K562 (cell line): Measurements from ENCODE around the gene NUDT5. TPM values are rescaled to one million over a fixed set of nuclear protein-coding genes. Genes with fewer than 3 reads are reported as not detected.

Experiments used
- CREM ChIP-seq: IDR thresholded peaks from 2 replicates; pipeline ENCODE4 v1.6.1; 2014; ENCODE audit warnings: antibody characterized with exemption, low read depth
- PHTF2 ChIP-seq: fragments of 250-450 bp; sonication (Bioruptor Pico); IDR thresholded peaks from 2 replicates; pipeline ENCODE4 v1.5.0; 2021; ENCODE audit warnings: mild to moderate bottlenecking
- SPI1 ChIP-seq: IDR thresholded peaks from 2 replicates; pipeline ENCODE4 v1.6.1; 2011; ENCODE audit warnings: low read depth, low read length, control low read depth, borderline replicate concordance
- ZKSCAN3 ChIP-seq: fragments of 250-450 bp; sonication (Bioruptor Pico); IDR thresholded peaks from 2 replicates; pipeline ENCODE4 v1.4.0; 2020
- ZNF311 ChIP-seq: fragments of 250-450 bp; sonication (Bioruptor Pico); IDR thresholded peaks from 2 replicates; pipeline ENCODE4 v1.4.0; 2020; ENCODE audit warnings: mild to moderate bottlenecking, moderate library complexity
- ZNF584 ChIP-seq: fragments of 200-800 bp; sonication (Bioruptor generic); IDR thresholded peaks from 2 replicates; pipeline ENCODE4 v1.6.1; 2016; ENCODE audit warnings: low read depth, mild to moderate bottlenecking, missing genetic modification characterization, missing compliant biosample characterization
- ZNF589 ChIP-seq: fragments of 200-800 bp; sonication (Bioruptor generic); IDR thresholded peaks from 2 replicates; pipeline ENCODE4 v1.6.1; 2016; ENCODE audit warnings: low read depth, missing genetic modification characterization, missing compliant biosample characterization
- ZNF79 ChIP-seq: fragments of 250-450 bp; sonication (Bioruptor Pico); IDR thresholded peaks from 2 replicates; pipeline ENCODE4 v1.4.0; 2020; ENCODE audit warnings: low read depth, mild to moderate bottlenecking, moderate library complexity
- ZSCAN29 ChIP-seq: fragments of 450-650 bp; IDR thresholded peaks from 2 replicates; pipeline ENCODE4 v1.6.1; 2017
- polyA plus RNA-seq, 8 experiments: library from polyadenylated mRNA; depleted of rRNA in 4 of 8; stranded (reverse) in 5 of 8; unstranded in 3 of 8; fragments of >200 nt; fragmentation: Nextera tagmentation in 2 of 8; fragmentation: Illumina TruSeq in 1 of 8; extraction: Ambion mirVana in 2 of 8; extraction: Trizol in 1 of 8; gene quantifications; 2 replicates each; pipeline versions ENCODE4 v1.2.1 to v1.2.3, GENCODE V29; 2011 to 2014; ENCODE audit warnings: inconsistent platforms in 1 of 8, missing spikeins in 1 of 8
- total RNA-seq, 7 experiments: library from RNA; depleted of rRNA in 6 of 7; stranded (reverse); fragments of >200 nt in 6 of 7; fragmentation: Illumina TruSeq in 2 of 7; extraction: Trizol in 2 of 7; gene quantifications; 2 replicates each; pipeline versions ENCODE4 v1.2.1 to v1.2.3, GENCODE V29; 2011 to 2021; ENCODE audit warnings: low replicate concordance in 1 of 7
- TF ChIP-seq, protein P1 (sequence below): fragments of 200-600 bp; sonication (generic); IDR thresholded peaks from one replicate; pipeline ENCODE4 v1.6.1; 2012; ENCODE audit warnings: mild to moderate bottlenecking, low read depth, low read length, inconsistent platforms
- TF ChIP-seq, protein P2 (sequence below): fragments of 450-650 bp; IDR thresholded peaks from 2 replicates; pipeline ENCODE4 v1.7.0; 2016; ENCODE audit warnings: borderline replicate concordance
- TF ChIP-seq, protein P3 (sequence below): sonication (generic); formaldehyde crosslinking; IDR thresholded peaks from 2 replicates; pipeline ENCODE4 v1.4.0; 2020; ENCODE audit warnings: mild to moderate bottlenecking, missing genetic modification reagents
- TF ChIP-seq, protein P4 (sequence below): fragments of 450-650 bp; formaldehyde crosslinking; IDR thresholded peaks from 2 replicates; pipeline ENCODE4 v1.4.0; 2022; ENCODE audit warnings: missing genetic modification characterization

The NUDT5 gene
- total and polyA plus RNA-seq, 9 of the 15 experiments (the other 6 are each of a cell fraction or from before 2014, with no cell fraction given) = 87.7 to 422 (median 186) TPM

DNA sequence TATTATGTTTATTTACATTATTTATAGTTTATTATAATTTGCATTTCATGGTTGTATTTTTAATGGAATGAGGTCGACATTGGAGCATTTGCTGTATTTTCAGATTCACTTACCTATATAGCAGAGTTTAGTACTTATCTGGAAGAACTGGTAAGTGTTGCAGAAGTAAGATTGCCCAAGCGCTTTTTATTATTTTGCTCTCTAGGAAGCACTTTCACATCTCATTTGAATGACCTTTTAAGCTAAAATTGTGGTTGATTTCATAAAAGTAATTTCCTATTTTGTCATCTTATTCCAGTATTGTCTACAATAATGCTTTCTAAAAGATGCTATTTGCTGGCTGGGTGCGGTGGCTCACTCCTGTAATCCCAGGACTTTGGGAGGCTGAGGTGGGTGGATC lies 37.6 kb downstream of the NUDT5 start (continued):
- TF ChIP-seq, protein P1, sequence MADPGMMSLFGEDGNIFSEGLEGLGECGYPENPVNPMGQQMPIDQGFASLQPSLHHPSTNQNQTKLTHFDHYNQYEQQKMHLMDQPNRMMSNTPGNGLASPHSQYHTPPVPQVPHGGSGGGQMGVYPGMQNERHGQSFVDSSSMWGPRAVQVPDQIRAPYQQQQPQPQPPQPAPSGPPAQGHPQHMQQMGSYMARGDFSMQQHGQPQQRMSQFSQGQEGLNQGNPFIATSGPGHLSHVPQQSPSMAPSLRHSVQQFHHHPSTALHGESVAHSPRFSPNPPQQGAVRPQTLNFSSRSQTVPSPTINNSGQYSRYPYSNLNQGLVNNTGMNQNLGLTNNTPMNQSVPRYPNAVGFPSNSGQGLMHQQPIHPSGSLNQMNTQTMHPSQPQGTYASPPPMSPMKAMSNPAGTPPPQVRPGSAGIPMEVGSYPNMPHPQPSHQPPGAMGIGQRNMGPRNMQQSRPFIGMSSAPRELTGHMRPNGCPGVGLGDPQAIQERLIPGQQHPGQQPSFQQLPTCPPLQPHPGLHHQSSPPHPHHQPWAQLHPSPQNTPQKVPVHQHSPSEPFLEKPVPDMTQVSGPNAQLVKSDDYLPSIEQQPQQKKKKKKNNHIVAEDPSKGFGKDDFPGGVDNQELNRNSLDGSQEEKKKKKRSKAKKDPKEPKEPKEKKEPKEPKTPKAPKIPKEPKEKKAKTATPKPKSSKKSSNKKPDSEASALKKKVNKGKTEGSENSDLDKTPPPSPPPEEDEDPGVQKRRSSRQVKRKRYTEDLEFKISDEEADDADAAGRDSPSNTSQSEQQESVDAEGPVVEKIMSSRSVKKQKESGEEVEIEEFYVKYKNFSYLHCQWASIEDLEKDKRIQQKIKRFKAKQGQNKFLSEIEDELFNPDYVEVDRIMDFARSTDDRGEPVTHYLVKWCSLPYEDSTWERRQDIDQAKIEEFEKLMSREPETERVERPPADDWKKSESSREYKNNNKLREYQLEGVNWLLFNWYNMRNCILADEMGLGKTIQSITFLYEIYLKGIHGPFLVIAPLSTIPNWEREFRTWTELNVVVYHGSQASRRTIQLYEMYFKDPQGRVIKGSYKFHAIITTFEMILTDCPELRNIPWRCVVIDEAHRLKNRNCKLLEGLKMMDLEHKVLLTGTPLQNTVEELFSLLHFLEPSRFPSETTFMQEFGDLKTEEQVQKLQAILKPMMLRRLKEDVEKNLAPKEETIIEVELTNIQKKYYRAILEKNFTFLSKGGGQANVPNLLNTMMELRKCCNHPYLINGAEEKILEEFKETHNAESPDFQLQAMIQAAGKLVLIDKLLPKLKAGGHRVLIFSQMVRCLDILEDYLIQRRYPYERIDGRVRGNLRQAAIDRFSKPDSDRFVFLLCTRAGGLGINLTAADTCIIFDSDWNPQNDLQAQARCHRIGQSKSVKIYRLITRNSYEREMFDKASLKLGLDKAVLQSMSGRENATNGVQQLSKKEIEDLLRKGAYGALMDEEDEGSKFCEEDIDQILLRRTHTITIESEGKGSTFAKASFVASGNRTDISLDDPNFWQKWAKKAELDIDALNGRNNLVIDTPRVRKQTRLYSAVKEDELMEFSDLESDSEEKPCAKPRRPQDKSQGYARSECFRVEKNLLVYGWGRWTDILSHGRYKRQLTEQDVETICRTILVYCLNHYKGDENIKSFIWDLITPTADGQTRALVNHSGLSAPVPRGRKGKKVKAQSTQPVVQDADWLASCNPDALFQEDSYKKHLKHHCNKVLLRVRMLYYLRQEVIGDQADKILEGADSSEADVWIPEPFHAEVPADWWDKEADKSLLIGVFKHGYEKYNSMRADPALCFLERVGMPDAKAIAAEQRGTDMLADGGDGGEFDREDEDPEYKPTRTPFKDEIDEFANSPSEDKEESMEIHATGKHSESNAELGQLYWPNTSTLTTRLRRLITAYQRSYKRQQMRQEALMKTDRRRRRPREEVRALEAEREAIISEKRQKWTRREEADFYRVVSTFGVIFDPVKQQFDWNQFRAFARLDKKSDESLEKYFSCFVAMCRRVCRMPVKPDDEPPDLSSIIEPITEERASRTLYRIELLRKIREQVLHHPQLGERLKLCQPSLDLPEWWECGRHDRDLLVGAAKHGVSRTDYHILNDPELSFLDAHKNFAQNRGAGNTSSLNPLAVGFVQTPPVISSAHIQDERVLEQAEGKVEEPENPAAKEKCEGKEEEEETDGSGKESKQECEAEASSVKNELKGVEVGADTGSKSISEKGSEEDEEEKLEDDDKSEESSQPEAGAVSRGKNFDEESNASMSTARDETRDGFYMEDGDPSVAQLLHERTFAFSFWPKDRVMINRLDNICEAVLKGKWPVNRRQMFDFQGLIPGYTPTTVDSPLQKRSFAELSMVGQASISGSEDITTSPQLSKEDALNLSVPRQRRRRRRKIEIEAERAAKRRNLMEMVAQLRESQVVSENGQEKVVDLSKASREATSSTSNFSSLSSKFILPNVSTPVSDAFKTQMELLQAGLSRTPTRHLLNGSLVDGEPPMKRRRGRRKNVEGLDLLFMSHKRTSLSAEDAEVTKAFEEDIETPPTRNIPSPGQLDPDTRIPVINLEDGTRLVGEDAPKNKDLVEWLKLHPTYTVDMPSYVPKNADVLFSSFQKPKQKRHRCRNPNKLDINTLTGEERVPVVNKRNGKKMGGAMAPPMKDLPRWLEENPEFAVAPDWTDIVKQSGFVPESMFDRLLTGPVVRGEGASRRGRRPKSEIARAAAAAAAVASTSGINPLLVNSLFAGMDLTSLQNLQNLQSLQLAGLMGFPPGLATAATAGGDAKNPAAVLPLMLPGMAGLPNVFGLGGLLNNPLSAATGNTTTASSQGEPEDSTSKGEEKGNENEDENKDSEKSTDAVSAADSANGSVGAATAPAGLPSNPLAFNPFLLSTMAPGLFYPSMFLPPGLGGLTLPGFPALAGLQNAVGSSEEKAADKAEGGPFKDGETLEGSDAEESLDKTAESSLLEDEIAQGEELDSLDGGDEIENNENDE = no peak
- TF ChIP-seq, protein P2, sequence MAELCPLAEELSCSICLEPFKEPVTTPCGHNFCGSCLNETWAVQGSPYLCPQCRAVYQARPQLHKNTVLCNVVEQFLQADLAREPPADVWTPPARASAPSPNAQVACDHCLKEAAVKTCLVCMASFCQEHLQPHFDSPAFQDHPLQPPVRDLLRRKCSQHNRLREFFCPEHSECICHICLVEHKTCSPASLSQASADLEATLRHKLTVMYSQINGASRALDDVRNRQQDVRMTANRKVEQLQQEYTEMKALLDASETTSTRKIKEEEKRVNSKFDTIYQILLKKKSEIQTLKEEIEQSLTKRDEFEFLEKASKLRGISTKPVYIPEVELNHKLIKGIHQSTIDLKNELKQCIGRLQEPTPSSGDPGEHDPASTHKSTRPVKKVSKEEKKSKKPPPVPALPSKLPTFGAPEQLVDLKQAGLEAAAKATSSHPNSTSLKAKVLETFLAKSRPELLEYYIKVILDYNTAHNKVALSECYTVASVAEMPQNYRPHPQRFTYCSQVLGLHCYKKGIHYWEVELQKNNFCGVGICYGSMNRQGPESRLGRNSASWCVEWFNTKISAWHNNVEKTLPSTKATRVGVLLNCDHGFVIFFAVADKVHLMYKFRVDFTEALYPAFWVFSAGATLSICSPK = no peak
- TF ChIP-seq, protein P3, sequence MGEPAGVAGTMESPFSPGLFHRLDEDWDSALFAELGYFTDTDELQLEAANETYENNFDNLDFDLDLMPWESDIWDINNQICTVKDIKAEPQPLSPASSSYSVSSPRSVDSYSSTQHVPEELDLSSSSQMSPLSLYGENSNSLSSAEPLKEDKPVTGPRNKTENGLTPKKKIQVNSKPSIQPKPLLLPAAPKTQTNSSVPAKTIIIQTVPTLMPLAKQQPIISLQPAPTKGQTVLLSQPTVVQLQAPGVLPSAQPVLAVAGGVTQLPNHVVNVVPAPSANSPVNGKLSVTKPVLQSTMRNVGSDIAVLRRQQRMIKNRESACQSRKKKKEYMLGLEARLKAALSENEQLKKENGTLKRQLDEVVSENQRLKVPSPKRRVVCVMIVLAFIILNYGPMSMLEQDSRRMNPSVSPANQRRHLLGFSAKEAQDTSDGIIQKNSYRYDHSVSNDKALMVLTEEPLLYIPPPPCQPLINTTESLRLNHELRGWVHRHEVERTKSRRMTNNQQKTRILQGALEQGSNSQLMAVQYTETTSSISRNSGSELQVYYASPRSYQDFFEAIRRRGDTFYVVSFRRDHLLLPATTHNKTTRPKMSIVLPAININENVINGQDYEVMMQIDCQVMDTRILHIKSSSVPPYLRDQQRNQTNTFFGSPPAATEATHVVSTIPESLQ (CRISPR knock-in tag) = no peak
- TF ChIP-seq PHTF2 (CRISPR knock-in tag) (no peak), ZNF584 (no peak), CREM (no peak), SPI1 (no peak), ZNF79 (CRISPR knock-in tag) (no peak), ZSCAN29 (no peak), ZKSCAN3 (CRISPR knock-in tag) (no peak), ZNF311 (CRISPR knock-in tag) (no peak), ZNF589 (no peak)
- TF ChIP-seq, protein P4, sequence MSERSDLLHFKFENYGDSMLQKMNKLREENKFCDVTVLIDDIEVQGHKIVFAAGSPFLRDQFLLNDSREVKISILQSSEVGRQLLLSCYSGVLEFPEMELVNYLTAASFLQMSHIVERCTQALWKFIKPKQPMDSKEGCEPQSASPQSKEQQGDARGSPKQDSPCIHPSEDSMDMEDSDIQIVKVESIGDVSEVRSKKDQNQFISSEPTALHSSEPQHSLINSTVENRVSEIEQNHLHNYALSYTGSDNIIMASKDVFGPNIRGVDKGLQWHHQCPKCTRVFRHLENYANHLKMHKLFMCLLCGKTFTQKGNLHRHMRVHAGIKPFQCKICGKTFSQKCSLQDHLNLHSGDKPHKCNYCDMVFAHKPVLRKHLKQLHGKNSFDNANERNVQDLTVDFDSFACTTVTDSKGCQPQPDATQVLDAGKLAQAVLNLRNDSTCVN = no peak
